ENCODE data around the gene ORMDL1.

DNA sequence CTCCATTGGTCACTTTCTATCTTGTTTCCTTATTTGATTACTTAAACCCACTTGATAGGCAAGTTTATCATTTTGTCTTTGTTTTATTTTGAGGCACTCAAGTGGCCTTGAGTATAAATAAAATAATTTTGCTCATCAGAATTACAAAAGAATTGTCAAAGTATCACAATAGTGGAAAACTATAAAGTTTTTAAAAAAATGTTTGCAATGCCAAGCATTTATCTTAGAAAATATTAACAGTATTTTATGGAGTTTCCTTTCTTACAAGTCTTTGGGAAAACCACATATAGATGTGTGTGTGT lies 14.8 kb upstream of the ORMDL1 start:
- TF ChIP-seq, protein P1, sequence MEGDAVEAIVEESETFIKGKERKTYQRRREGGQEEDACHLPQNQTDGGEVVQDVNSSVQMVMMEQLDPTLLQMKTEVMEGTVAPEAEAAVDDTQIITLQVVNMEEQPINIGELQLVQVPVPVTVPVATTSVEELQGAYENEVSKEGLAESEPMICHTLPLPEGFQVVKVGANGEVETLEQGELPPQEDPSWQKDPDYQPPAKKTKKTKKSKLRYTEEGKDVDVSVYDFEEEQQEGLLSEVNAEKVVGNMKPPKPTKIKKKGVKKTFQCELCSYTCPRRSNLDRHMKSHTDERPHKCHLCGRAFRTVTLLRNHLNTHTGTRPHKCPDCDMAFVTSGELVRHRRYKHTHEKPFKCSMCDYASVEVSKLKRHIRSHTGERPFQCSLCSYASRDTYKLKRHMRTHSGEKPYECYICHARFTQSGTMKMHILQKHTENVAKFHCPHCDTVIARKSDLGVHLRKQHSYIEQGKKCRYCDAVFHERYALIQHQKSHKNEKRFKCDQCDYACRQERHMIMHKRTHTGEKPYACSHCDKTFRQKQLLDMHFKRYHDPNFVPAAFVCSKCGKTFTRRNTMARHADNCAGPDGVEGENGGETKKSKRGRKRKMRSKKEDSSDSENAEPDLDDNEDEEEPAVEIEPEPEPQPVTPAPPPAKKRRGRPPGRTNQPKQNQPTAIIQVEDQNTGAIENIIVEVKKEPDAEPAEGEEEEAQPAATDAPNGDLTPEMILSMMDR (IDR thresholded peaks at IDR 0.05) = peak; percentile 36
- no peak for TF ChIP-seq ZFX (IDR thresholded peaks at IDR 0.05; ENCODE audit: borderline replicate concordance)

Measured in 22Rv1 (cell line).